HepG2 (cell line): ENCODE data around the gene TOP1. TPM values are rescaled to one million over a fixed set of nuclear protein-coding genes. Genes with fewer than 3 reads are reported as not detected.

Experiments
- ATAC-seq: fragments of 200-7000 bp; cut with Tn5 transposase; 3 replicates; pipeline ENCODE4 v1.9.1; 2020; ENCODE audit warnings: mild to moderate bottlenecking, moderate library complexity
- BruUV-seq: library from RNA; stranded (reverse); fragments of 400-500 nt; replicated peaks from 2 replicates; lab custom pipeline; 2021; lab: Mats Ljungman, UMichigan
- CTCF ChIA-PET: fragments of 300-600 bp; formaldehyde crosslinking; extraction: SDS; loops from one replicate; lab custom pipeline; 2021; ENCODE audit warnings: low total read pairs, inconsistent platforms, low intra/inter-chr PET ratio; lab: Yijun Ruan, JAX
- POLR2A ChIA-PET: fragments of 350-600 bp; sonication (Branson Sonifier 250); formaldehyde crosslinking; loops from one replicate; lab custom pipeline; 2020; ENCODE audit warnings: antibody characterized with exemption, inconsistent platforms; lab: Yijun Ruan, JAX
- DNase-seq: peaks from one replicate; pipeline ENCODE4 v3.0.0-alpha.2; 2015; ENCODE audit warnings: low spot score
- FAIRE-seq: peaks from 3 replicates; lab custom pipeline; 2011; peaks lifted over from hg19 to GRCh38; lab: Jason Lieb, UNC
- H2AFZ ChIP-seq: one replicate; pipeline ENCODE4 v1.6.1; 2011; ENCODE audit warnings: low read length, inconsistent platforms
- H3K27ac ChIP-seq: fragments of 300-600 bp; 3 replicates; pipeline ENCODE4 v1.8.0; 2011; ENCODE audit warnings: mixed run types, mild to moderate bottlenecking, mixed read lengths, low read length, inconsistent platforms; ENCODE audit not compliant: insufficient read depth; ENCODE audit errors: extremely low read length
- H3K27me3 ChIP-seq, 2 experiments: fragments of 200-600 bp in 1 of 2; 2 replicates in 1 of 2; 3 replicates in 1 of 2; pipeline versions ENCODE4 v1.6.0 to v1.8.0; 2011; ENCODE audit warnings: low read length in 2 of 2, mild to moderate bottlenecking in 2 of 2, moderate library complexity in 2 of 2, inconsistent platforms in 1 of 2; ENCODE audit not compliant: insufficient read depth in 2 of 2, control insufficient read depth in 1 of 2
- H3K36me3 ChIP-seq, 2 experiments: fragments of 200-600 bp in 1 of 2; replicated peaks in 1 of 2; 2 replicates in 1 of 2; 3 replicates in 1 of 2; pipeline versions ENCODE4 v1.5.1 to v1.8.0; 2011; ENCODE audit warnings: low read length in 2 of 2, inconsistent platforms in 1 of 2; ENCODE audit not compliant: insufficient read depth in 2 of 2, control insufficient read depth in 1 of 2
- H3K4me1 ChIP-seq: 2 replicates; pipeline ENCODE4 v1.5.1; 2012; ENCODE audit warnings: low read length, inconsistent platforms; ENCODE audit not compliant: insufficient read depth
- H3K4me2 ChIP-seq: 2 replicates; pipeline ENCODE4 v1.6.0; 2011; ENCODE audit warnings: low read depth, low read length, inconsistent platforms
- H3K4me3 ChIP-seq, 3 experiments: fragments of 200-600 bp in 1 of 3; sonication (generic), shearing (Covaris generic) in 1 of 3; replicated peaks in 1 of 3; 2 replicates each; pipeline ENCODE4 v1.5.1; 2011 to 2016; ENCODE audit warnings: low read length in 3 of 3, inconsistent platforms in 2 of 3, low read depth in 2 of 3, mild to moderate bottlenecking in 2 of 3, control low read depth in 1 of 3, mixed read lengths in 1 of 3; ENCODE audit not compliant: insufficient read depth in 1 of 3
- H3K79me2 ChIP-seq: one replicate; pipeline ENCODE4 v1.6.1; 2011; ENCODE audit warnings: low read length, inconsistent platforms; ENCODE audit not compliant: insufficient read depth
- H3K9ac ChIP-seq: 2 replicates; pipeline ENCODE4 v1.6.0; 2011; ENCODE audit warnings: mild to moderate bottlenecking, low read depth, low read length, inconsistent platforms; ENCODE audit not compliant: insufficient read depth
- H3K9me3 ChIP-seq: 2 replicates; pipeline ENCODE4 v1.5.1; 2012; ENCODE audit warnings: mild to moderate bottlenecking, low read length
- H4K20me1 ChIP-seq: 2 replicates; pipeline ENCODE4 v1.6.0; 2011; ENCODE audit warnings: inconsistent platforms, mild to moderate bottlenecking, low read length, moderate library complexity; ENCODE audit not compliant: insufficient read depth
- ARID5B ChIP-seq: IDR thresholded peaks from 2 replicates; pipeline ENCODE4 v1.4.0; 2020; ENCODE audit warnings: mild to moderate bottlenecking, missing genetic modification reagents
- JUNB ChIP-seq: sonication (generic); formaldehyde crosslinking; IDR thresholded peaks from 2 replicates; pipeline ENCODE4 v1.8.0; 2022; ENCODE audit warnings: missing genetic modification reagents, mild to moderate bottlenecking, borderline replicate concordance
- MYC ChIP-seq: sonication (generic); formaldehyde crosslinking; IDR thresholded peaks from 2 replicates; pipeline ENCODE4 v1.9.0; 2021; ENCODE audit warnings: missing genetic modification reagents, borderline replicate concordance
- NFE2 ChIP-seq: sonication (generic); formaldehyde crosslinking; IDR thresholded peaks from 2 replicates; pipeline ENCODE4 v1.4.0; 2020; ENCODE audit warnings: missing genetic modification reagents
- PRDM10 ChIP-seq: sonication (generic); formaldehyde crosslinking; IDR thresholded peaks from 2 replicates; pipeline ENCODE4 v1.4.0; 2020; ENCODE audit warnings: low read depth, missing genetic modification reagents
- ZC3H4 ChIP-seq: sonication (generic); formaldehyde crosslinking; IDR thresholded peaks from 2 replicates; pipeline ENCODE4 v1.4.0; 2020; ENCODE audit warnings: missing genetic modification reagents, borderline replicate concordance
- ZNF281 ChIP-seq: sonication (generic); formaldehyde crosslinking; IDR thresholded peaks from 2 replicates; pipeline ENCODE4 v1.4.0; 2020; ENCODE audit warnings: missing genetic modification reagents, borderline replicate concordance
- ZNF512 ChIP-seq: sonication (generic); formaldehyde crosslinking; IDR thresholded peaks from 2 replicates; pipeline ENCODE4 v1.4.0; 2020; ENCODE audit warnings: mild to moderate bottlenecking, missing genetic modification reagents
- ZNF629 ChIP-seq: sonication (generic); formaldehyde crosslinking; conservative IDR thresholded peaks from 2 replicates; pipeline ENCODE4 v1.5.0; 2020; ENCODE audit warnings: missing genetic modification reagents
- ZNF781 ChIP-seq: sonication (generic); formaldehyde crosslinking; IDR thresholded peaks from 2 replicates; pipeline ENCODE4 v1.5.1; 2020; ENCODE audit warnings: borderline replicate concordance, mild to moderate bottlenecking, missing genetic modification reagents; ENCODE audit errors: not compliant biosample characterization
- WGBS: methylation state at CpG from one replicate; pipeline ENCODE4 v1.1.6; 2017; ENCODE audit warnings: low lambda C conversion rate; 5-methylcytosine and 5-hydroxymethylcytosine counted together
- in situ Hi-C: cut with HindIII; loops from 2 replicates; pipeline ENCODE4 v1.10.0; 2017; ENCODE audit warnings: low pct_unique_long_range_greater_than_20kb; ENCODE audit not compliant: extremely low pct_ligation_motif_present
- intact Hi-C: fragments of 100-400 bp; cut with micrococcal nuclease; formaldehyde crosslinking; loops from one replicate; pipeline ENCODE4 v1.10.0; 2022; ENCODE audit not compliant: unreplicated experiment
- polyA plus RNA-seq, 8 experiments: library from polyadenylated mRNA; depleted of rRNA in 3 of 8; stranded (reverse) in 7 of 8; unstranded in 1 of 8; fragments of >200 nt; fragmentation: Illumina TruSeq in 4 of 8; extraction: Trizol in 4 of 8; gene quantifications; 2 replicates each; pipeline versions ENCODE4 v1.2.1 to v1.2.3, GENCODE V29; 2011 to 2016; ENCODE audit warnings: low read depth in 4 of 8, missing spikeins in 1 of 8, mixed read lengths in 1 of 8; ENCODE audit not compliant: insufficient read depth in 1 of 8
- total RNA-seq, 5 experiments: library from RNA; depleted of rRNA; stranded (reverse); fragments of >200 nt; fragmentation: Illumina TruSeq; extraction: Trizol; gene quantifications; 2 replicates each; pipeline ENCODE4 v1.2.3, GENCODE V29; 2016; ENCODE audit warnings: low read depth in 1 of 5

Gene TOP1
- total and polyA plus RNA-seq, 2 of the 13 experiments (the other 11 are each of a cell fraction or from before 2014, with no cell fraction given): 10.2 to 19.4 TPM

- BruUV-seq: no TSS peak
- peak overlapping the region; percentile 31 for H3K4me2 ChIP-seq
- peak; percentile 83; the same call in 1 of the 2 replicates for TF ChIP-seq PRDM10 (CRISPR knock-in tag)
- no peak for TF ChIP-seq ARID5B (CRISPR knock-in tag)
- no peak for TF ChIP-seq ZNF512 (CRISPR knock-in tag)
- no peak for TF ChIP-seq ZC3H4 (CRISPR knock-in tag)
- no peak for TF ChIP-seq ZNF781 (CRISPR knock-in tag)
- no peak for TF ChIP-seq JUNB (CRISPR knock-in tag)
- 0 out of 2 replicates have a peak, but pooled peaks have one; percentile 36 for TF ChIP-seq MYC (CRISPR knock-in tag)
- peak; percentile 80 for TF ChIP-seq ZNF281 (CRISPR knock-in tag)
- no peak for TF ChIP-seq NFE2 (CRISPR knock-in tag)
- 0 out of 2 replicates have a peak, but pooled peaks have one; percentile 21 for TF ChIP-seq ZNF629 (CRISPR knock-in tag)
- TF ChIP-seq, all 625 proteins: peak for 4
- Histone ChIP-seq H3K9ac (no peak overlapping the region), H3K4me3 (no peak overlapping the region; a peak in 1 of 6 replicates), H3K9me3 (peaks cover 7% of the 10 kb centered on the region), H3K36me3 (no peaks in the 10 kb centered on the region), H2AFZ (no peak overlapping the region), H3K27me3 (peaks cover 6 to 35% of the 10 kb centered on the region in 2 experiments; a peak in 4 of 5 replicates), H4K20me1 (no peaks in the 10 kb centered on the region), H3K4me1 (peaks cover 80% of the 10 kb centered on the region), H3K79me2 (no peaks in the 10 kb centered on the region), H3K27ac (no peak overlapping the region)
- in situ Hi-C loops (no loop called here), intact Hi-C loops (no loop called here)
- POLR2A ChIA-PET: interaction anchor here (2.4 kb wide), 1 partner anchor 21 kb away, joined by 14 read pairs; the partner anchor contains the start of gene TOP1
- DNase-seq (no peak), FAIRE-seq (no peak), ATAC-seq (no peak)
- no CpG with 5 or more reads among the region's 3 CpGs for WGBS
- CTCF ChIA-PET: no interaction called here
Observed at GRCh38 chr20:41007481-41007880, 21.1 kb upstream of the TOP1 start.
